ENCODE results near the gene TMEM87B.

The TMEM87B gene

DNA sequence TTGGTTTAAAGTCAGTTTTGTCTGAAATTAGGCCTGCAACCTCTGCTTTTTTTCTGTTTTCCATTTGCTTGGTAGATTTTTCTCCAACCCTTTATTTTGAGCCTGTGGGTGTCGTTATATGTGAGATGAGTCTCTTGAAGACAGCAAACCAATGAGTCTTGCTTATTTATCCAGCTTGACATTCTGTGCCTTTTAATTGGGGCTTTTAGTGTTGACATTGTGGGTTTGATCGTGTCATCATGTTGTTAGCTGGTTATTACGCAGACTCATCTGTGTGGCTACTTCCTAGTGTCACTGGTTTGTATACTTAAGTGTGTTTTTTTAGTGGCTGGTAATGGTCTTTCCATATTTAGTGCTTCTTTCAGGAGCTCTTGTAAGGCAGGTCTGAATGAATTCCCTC, 18.8 kb downstream of the TMEM87B start:
- TF ChIP-seq CTCF (IDR thresholded peaks at IDR 0.05; ENCODE audit: insufficient read depth, missing control alignments): no peak
- FAIRE-seq: no peak
- DNase-seq (ENCODE audit: insufficient read length, low spot score): no peak

DNA sequence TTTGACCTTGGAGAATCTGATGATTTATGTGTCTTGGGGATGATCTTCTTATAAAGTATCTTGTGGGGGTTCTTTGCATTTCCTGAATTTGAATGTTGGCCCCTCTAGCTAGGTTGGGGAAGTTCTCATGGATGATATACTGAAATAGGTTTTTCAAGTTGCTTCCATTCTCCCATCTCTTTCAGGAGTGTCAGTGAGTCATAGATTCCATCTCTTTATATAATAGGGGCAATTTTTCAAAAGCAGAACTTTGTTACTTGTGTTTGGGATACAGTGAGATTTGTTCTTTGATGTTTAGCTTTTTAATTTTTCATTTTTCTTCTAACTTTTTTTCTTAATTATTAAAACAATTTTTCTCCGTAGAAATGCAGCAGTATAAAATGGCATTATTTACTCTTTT, 19.4 kb downstream of the TMEM87B start:
- no peak for TF ChIP-seq CTCF (IDR thresholded peaks at IDR 0.05; ENCODE audit: insufficient read depth, missing control alignments)
- DNase-seq (ENCODE audit: insufficient read length, low spot score): no peak
- no peak for FAIRE-seq

- no peak for TF ChIP-seq CTCF (IDR thresholded peaks at IDR 0.05; ENCODE audit: insufficient read depth, missing control alignments)
- FAIRE-seq (no peak), DNase-seq (ENCODE audit: insufficient read length, low spot score) (no peak)
Measured at GRCh38 chr2:112075490-112076260, 20.6 kb downstream of the TMEM87B start.

- FAIRE-seq (no peak), DNase-seq (ENCODE audit: insufficient read length, low spot score) (no peak)
- TF ChIP-seq CTCF (IDR thresholded peaks at IDR 0.05; ENCODE audit: insufficient read depth, missing control alignments): no peak
Measured at GRCh38 chr2:112077814-112078213, 22.7 kb downstream of the TMEM87B start.

GRCh38 chr2:112081262-112081661, 26.2 kb downstream of the TMEM87B start:
- FAIRE-seq (no peak), DNase-seq (ENCODE audit: insufficient read length, low spot score) (no peak)

GRCh38 chr2:112084689-112085374, 29.8 kb downstream of the TMEM87B start:
- no peak for TF ChIP-seq CTCF (IDR thresholded peaks at IDR 0.05; ENCODE audit: insufficient read depth, missing control alignments)
- FAIRE-seq (no peak), DNase-seq (ENCODE audit: insufficient read length, low spot score) (no peak)

More at GRCh38 chr2:112081262-112081661, 26.2 kb downstream of the TMEM87B start:
- TF ChIP-seq CTCF (IDR thresholded peaks at IDR 0.05; ENCODE audit: insufficient read depth, missing control alignments): no peak

GRCh38 chr2:112085375-112085730, 30.3 kb downstream of the TMEM87B start:
- DNase-seq (ENCODE audit: insufficient read length, low spot score): no peak
- no peak for FAIRE-seq
- TF ChIP-seq CTCF (IDR thresholded peaks at IDR 0.05; ENCODE audit: insufficient read depth, missing control alignments): no peak

Measured in D721Med (cell line).